ENCODE measurements around the gene RPS21.

- TF ChIP-seq CTCF (IDR thresholded peaks at IDR 0.05 in 4 of 5, conservative IDR thresholded peaks at IDR 0.05 in 1 of 5) = no peak
- TF ChIP-seq POLR2A (IDR thresholded peaks at IDR 0.05) = no peak
Observed at GRCh38 chr20:62377615-62378178, 9.2 kb upstream of the RPS21 start.

Data from gastrocnemius medialis (tissue), 4 donors.